Neuronal stem cell (in vitro differentiated cells): Measurements from ENCODE around the gene GNA14.

Source experiments
- DNase-seq: peaks from one replicate; pipeline ENCODE4 v3.0.0-alpha.2; 2013; ENCODE audit warnings: low spot score
- H2AFZ ChIP-seq: one replicate; pipeline ENCODE4 v1.6.1; 2013; ENCODE audit warnings: mild to moderate bottlenecking, low read length, inconsistent platforms
- H2AK5ac ChIP-seq: 2 replicates; pipeline ENCODE4 v1.6.1; 2013; ENCODE audit warnings: low read depth, mild to moderate bottlenecking, inconsistent platforms, low read length, moderate library complexity, mixed read lengths
- H2BK120ac ChIP-seq: 2 replicates; pipeline ENCODE4 v1.6.1; 2013; ENCODE audit warnings: low read depth, mild to moderate bottlenecking, inconsistent platforms, low read length, moderate library complexity, mixed read lengths
- H2BK12ac ChIP-seq: one replicate; pipeline ENCODE4 v1.6.1; 2013; ENCODE audit warnings: low read length, inconsistent platforms
- H2BK15ac ChIP-seq: 2 replicates; pipeline ENCODE4 v1.6.1; 2013; ENCODE audit warnings: mild to moderate bottlenecking, low read length, inconsistent platforms, mixed read lengths
- H2BK5ac ChIP-seq: one replicate; pipeline ENCODE4 v1.6.1; 2013; ENCODE audit warnings: inconsistent platforms, mild to moderate bottlenecking, low read length, moderate library complexity
- H3K14ac ChIP-seq: one replicate; pipeline ENCODE4 v1.6.1; 2013; ENCODE audit warnings: low read length, inconsistent platforms
- H3K18ac ChIP-seq: 2 replicates; pipeline ENCODE4 v1.6.1; 2013; ENCODE audit warnings: low read length, inconsistent platforms
- H3K23ac ChIP-seq: 2 replicates; pipeline ENCODE4 v1.6.1; 2013; ENCODE audit warnings: low read depth, mild to moderate bottlenecking, mixed read lengths, low read length, inconsistent platforms; ENCODE audit not compliant: poor library complexity
- H3K27ac ChIP-seq: replicated peaks from 3 replicates; pipeline ENCODE4 v1.5.1; 2013; ENCODE audit warnings: low read length, inconsistent platforms
- H3K27me3 ChIP-seq, 3 experiments: 2 replicates each; pipeline ENCODE4 v1.6.1; 2013; ENCODE audit warnings: low read length in 3 of 3, mild to moderate bottlenecking in 2 of 3, inconsistent platforms in 1 of 3, low read depth in 1 of 3, mixed read lengths in 1 of 3, moderate library complexity in 1 of 3; ENCODE audit not compliant: control insufficient read depth in 3 of 3, insufficient read depth in 3 of 3
- H3K36me3 ChIP-seq, 2 donors: replicated peaks in 1 of 2; 2 replicates each; pipeline ENCODE4 v1.6.1; 2013; ENCODE audit warnings: low read length in 2 of 2; ENCODE audit not compliant: control insufficient read depth in 2 of 2, insufficient read depth in 2 of 2
- H3K4ac ChIP-seq: 2 replicates; pipeline ENCODE4 v1.6.1; 2013; ENCODE audit warnings: inconsistent platforms, mild to moderate bottlenecking, low read length, moderate library complexity
- H3K4me1 ChIP-seq, 2 donors: 1 replicate in 1 of 2; 2 replicates in 1 of 2; pipeline ENCODE4 v1.6.1; 2013; ENCODE audit warnings: low read length in 2 of 2, low read depth in 1 of 2; ENCODE audit not compliant: control insufficient read depth in 2 of 2, insufficient read depth in 1 of 2
- H3K4me2 ChIP-seq: one replicate; pipeline ENCODE4 v1.6.1; 2013; ENCODE audit warnings: mild to moderate bottlenecking, low read length, inconsistent platforms; ENCODE audit not compliant: insufficient read depth, poor library complexity, severe bottlenecking
- H3K4me3 ChIP-seq, 2 donors: 2 replicates each; pipeline ENCODE4 v1.5.1; 2013; ENCODE audit warnings: low read length in 2 of 2, mild to moderate bottlenecking in 2 of 2, inconsistent platforms in 1 of 2, moderate library complexity in 1 of 2
- H3K79me1 ChIP-seq: one replicate; pipeline ENCODE4 v1.6.1; 2013; ENCODE audit warnings: low read depth, mild to moderate bottlenecking, inconsistent platforms, low read length, moderate library complexity
- H3K9ac ChIP-seq: one replicate; pipeline ENCODE4 v1.6.1; 2013; ENCODE audit warnings: mild to moderate bottlenecking, low read depth, low read length, inconsistent platforms; ENCODE audit not compliant: poor library complexity
- H3K9me3 ChIP-seq, 2 donors: replicated peaks in 1 of 2; 2 replicates each; pipeline versions ENCODE3 to v1.6.1; 2013; ENCODE audit warnings: low read length in 2 of 2, mild to moderate bottlenecking in 2 of 2, inconsistent platforms in 1 of 2, low read depth in 1 of 2, mixed read lengths in 1 of 2, moderate library complexity in 1 of 2; ENCODE audit not compliant: control insufficient read depth in 2 of 2, insufficient read depth in 1 of 2
- H4K8ac ChIP-seq: one replicate; pipeline ENCODE4 v1.6.1; 2013; ENCODE audit warnings: low read depth, mild to moderate bottlenecking, inconsistent platforms, low read length, moderate library complexity
- H4K91ac ChIP-seq: one replicate; pipeline ENCODE4 v1.6.1; 2013; ENCODE audit warnings: low read length, low read depth, mild to moderate bottlenecking, inconsistent platforms; ENCODE audit not compliant: poor library complexity
- WGBS, 2 donors: extraction: QIAGEN DNeasy Blood & Tissue Kit; methylation state at CpG; one replicate each; pipeline ENCODE4 v1.1.7; 2013; ENCODE audit warnings: missing lambda C conversion rate in 2 of 2, mixed read lengths in 1 of 2; ENCODE audit not compliant: insufficient read length in 2 of 2, insufficient replicate concordance in 1 of 2; ENCODE audit errors: extremely low coverage in 2 of 2; 5-methylcytosine and 5-hydroxymethylcytosine counted together

The GNA14 gene

DNA sequence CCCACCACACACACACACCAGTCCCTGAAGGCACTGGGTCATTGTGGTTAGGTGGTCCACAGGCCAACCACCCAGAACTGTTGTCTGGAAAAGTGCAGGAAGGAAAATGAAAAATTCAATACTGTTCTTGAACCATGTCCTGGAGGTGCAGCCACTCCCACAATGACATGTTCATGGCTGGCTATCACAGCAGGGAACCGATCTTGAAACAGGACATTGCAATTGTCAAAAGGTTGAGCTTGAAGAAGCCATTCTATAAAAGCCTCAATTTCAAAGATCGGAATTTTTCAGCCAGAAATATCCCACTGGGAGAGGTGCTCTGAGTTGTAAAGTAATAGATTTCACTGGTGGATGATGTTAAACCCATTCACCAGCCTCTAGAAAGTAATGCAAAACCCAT, 218.2 kb downstream of the GNA14 start:
- no peaks in the 10 kb centered on the region for H3K9me3 ChIP-seq
- H2AFZ ChIP-seq, result no peak overlapping the region
- H3K4me3 ChIP-seq, result no peak overlapping the region
- H3K4ac ChIP-seq, result no peak overlapping the region
- H2BK5ac ChIP-seq, result no peak overlapping the region
- no peak for DNase-seq
- no peaks in the 10 kb centered on the region for H3K79me1 ChIP-seq
- H3K14ac ChIP-seq, result no peak overlapping the region
- H3K18ac ChIP-seq, result no peak overlapping the region
- no peak overlapping the region for H3K9ac ChIP-seq
- H3K36me3 ChIP-seq, result no peaks in the 10 kb centered on the region
- H2BK12ac ChIP-seq, result no peak overlapping the region
- WGBS, 2 donors, result no CpG with 5 or more reads among the region's 2 CpGs
- no peak overlapping the region for H4K91ac ChIP-seq
- no peak overlapping the region for H2BK120ac ChIP-seq
- no peaks in the 10 kb centered on the region for H3K27me3 ChIP-seq
- no peak overlapping the region for H2AK5ac ChIP-seq
- no peak overlapping the region for H4K8ac ChIP-seq
- no peak overlapping the region for H2BK15ac ChIP-seq
- no peak overlapping the region for H3K23ac ChIP-seq
- no peak overlapping the region for H3K4me2 ChIP-seq
- no peak overlapping the region for H3K27ac ChIP-seq
- peaks cover 0 to 3% of the 10 kb centered on the region in 2 donors for H3K4me1 ChIP-seq

GRCh38 chr9:77427256-77427927, 220.7 kb downstream of the GNA14 start:
- no peak overlapping the region for H3K23ac ChIP-seq
- H3K27ac ChIP-seq, result peak overlapping the region; percentile 2
- peak overlapping the region; percentile 31 for H3K18ac ChIP-seq
- H2BK120ac ChIP-seq, result no peak overlapping the region
- peaks cover 0 to 3% of the 10 kb centered on the region in 2 donors for H3K4me1 ChIP-seq
- H4K8ac ChIP-seq, result no peak overlapping the region
- H2BK12ac ChIP-seq, result no peak overlapping the region
- no peak overlapping the region for H2AFZ ChIP-seq
- H4K91ac ChIP-seq, result no peak overlapping the region
- H3K14ac ChIP-seq, result no peak overlapping the region
- no CpG with 5 or more reads among the region's 7 CpGs for WGBS, 2 donors
- H3K4me2 ChIP-seq, result no peak overlapping the region
- H3K36me3 ChIP-seq, result no peaks in the 10 kb centered on the region
- no peaks in the 10 kb centered on the region for H3K79me1 ChIP-seq
- H2BK15ac ChIP-seq, result no peak overlapping the region
- no peak overlapping the region for H3K4me3 ChIP-seq
- no peaks in the 10 kb centered on the region for H3K27me3 ChIP-seq
- no peak for DNase-seq
- no peak overlapping the region for H3K4ac ChIP-seq
- no peak overlapping the region for H2AK5ac ChIP-seq
- H3K9ac ChIP-seq, result no peak overlapping the region
- H2BK5ac ChIP-seq, result no peak overlapping the region
- H3K9me3 ChIP-seq, result no peaks in the 10 kb centered on the region

- Histone ChIP-seq H3K9me3 (no peaks in the 10 kb centered on the region), H4K8ac (no peak overlapping the region), H3K23ac (no peak overlapping the region), H3K27ac (no peak overlapping the region), H3K9ac (no peak overlapping the region), H2AK5ac (no peak overlapping the region), H2BK15ac (no peak overlapping the region), H3K4me2 (no peak overlapping the region), H3K4me3 (no peak overlapping the region), H2BK12ac (no peak overlapping the region), H3K4ac (no peak overlapping the region), H3K14ac (no peak overlapping the region), H3K18ac (no peak overlapping the region), H3K4me1 (peaks cover 0 to 3% of the 10 kb centered on the region in 2 donors), H2BK120ac (no peak overlapping the region), H3K36me3 (no peaks in the 10 kb centered on the region), H2BK5ac (no peak overlapping the region), H3K79me1 (no peaks in the 10 kb centered on the region), H2AFZ (no peak overlapping the region), H4K91ac (no peak overlapping the region), H3K27me3 (no peaks in the 10 kb centered on the region)
- no peak for DNase-seq
- WGBS, 2 donors, result no CpG with 5 or more reads among the region's 3 CpGs
Measured at GRCh38 chr9:77426712-77427111, 221.4 kb downstream of the GNA14 start.

DNA sequence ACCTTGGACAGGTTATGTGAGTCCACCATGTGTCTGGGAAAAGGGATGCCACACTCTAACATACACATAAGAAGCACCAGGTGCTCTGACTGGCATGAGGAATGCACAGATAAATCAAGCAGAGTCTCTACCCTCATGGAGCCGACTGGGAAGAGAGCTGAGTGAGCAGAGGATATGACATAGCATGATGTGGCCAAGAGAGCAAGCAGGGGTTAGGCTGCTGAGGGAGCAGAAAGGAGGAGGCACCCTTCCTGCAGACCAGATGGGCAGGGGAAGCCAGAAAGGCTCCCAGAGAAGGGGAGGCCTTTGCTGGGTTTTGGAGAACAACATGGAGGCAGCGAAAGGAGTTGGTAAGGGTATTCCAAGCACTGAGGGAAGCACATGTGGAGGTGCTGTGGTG, 223.1 kb downstream of the GNA14 start:
- Histone ChIP-seq H2BK5ac (no peak overlapping the region), H3K23ac (no peak overlapping the region), H3K36me3 (no peaks in the 10 kb centered on the region), H2BK12ac (no peak overlapping the region), H3K4me2 (no peak overlapping the region), H3K79me1 (no peaks in the 10 kb centered on the region), H3K4me1 (peaks cover 0 to 3% of the 10 kb centered on the region in 2 donors), H3K9me3 (no peaks in the 10 kb centered on the region), H3K4me3 (no peak overlapping the region), H3K18ac (peak overlapping the region; percentile 20), H3K27me3 (no peaks in the 10 kb centered on the region), H3K27ac (no peak overlapping the region), H2BK120ac (no peak overlapping the region), H2BK15ac (no peak overlapping the region), H2AK5ac (no peak overlapping the region), H3K4ac (no peak overlapping the region), H4K8ac (no peak overlapping the region), H4K91ac (no peak overlapping the region), H2AFZ (no peak overlapping the region), H3K14ac (no peak overlapping the region), H3K9ac (no peak overlapping the region)
- no peak for DNase-seq
- WGBS, 2 donors, result no CpG with 5 or more reads among the region's 2 CpGs
